Rectal smooth muscle tissue (tissue), 1 donor: ENCODE data around the gene ZNF570.

ENCODE experiments used
- H3K27ac ChIP-seq: one replicate; pipeline ENCODE4 v1.7.0; 2013; ENCODE audit warnings: low read depth, low read length, inconsistent platforms
- H3K27me3 ChIP-seq: one replicate; pipeline ENCODE4 v1.7.0; 2013; ENCODE audit warnings: low read length; ENCODE audit not compliant: control insufficient read depth, insufficient read depth
- H3K36me3 ChIP-seq: one replicate; pipeline ENCODE4 v1.7.0; 2013; ENCODE audit warnings: low read length; ENCODE audit not compliant: control insufficient read depth, insufficient read depth
- H3K4me1 ChIP-seq: one replicate; pipeline ENCODE4 v1.7.0; 2013; ENCODE audit warnings: low read length; ENCODE audit not compliant: control insufficient read depth, insufficient read depth
- H3K4me3 ChIP-seq: one replicate; pipeline ENCODE4 v1.7.0; 2013; ENCODE audit warnings: low read length
- H3K9ac ChIP-seq: one replicate; pipeline ENCODE4 v1.7.0; 2013; ENCODE audit warnings: low read length

The ZNF570 gene

GRCh38 chr19:37506387-37507166 lies 37.4 kb downstream of the ZNF570 start, which contains the start of gene ZNF793:
ZNF793 (plus strand) TSS chr19:37506939; CDS start chr19:37523440, 16,501 bp downstream.
- Histone ChIP-seq H3K36me3 (no peaks in the 10 kb centered on the region), H3K4me3 (peak within 1 kb of the TSS; percentile 96), H3K9ac (peak within 1 kb of the TSS; percentile 77), H3K27ac (peak within 1 kb of the TSS; percentile 98), H3K4me1 (peaks cover 6% of the 10 kb centered on the region), H3K27me3 (no peaks in the 10 kb centered on the region)

- H3K9ac ChIP-seq: peak overlapping the region; percentile 77
- no peaks in the 10 kb centered on the region for H3K27me3 ChIP-seq
- H3K4me1 ChIP-seq: peaks cover 6% of the 10 kb centered on the region
- peak overlapping the region; percentile 96 for H3K4me3 ChIP-seq
- H3K27ac ChIP-seq: peak overlapping the region; percentile 98
- peaks cover 3% of the 10 kb centered on the region for H3K36me3 ChIP-seq
These were observed 38.0 kb downstream of the ZNF570 start for GRCh38 chr19:37507167-37507464.

GRCh38 chr19:37511186-37511585 lies 42.0 kb downstream of the ZNF570 start:
- H3K4me3 ChIP-seq: no peak overlapping the region
- no peak overlapping the region for H3K9ac ChIP-seq
- peaks cover 3% of the 10 kb centered on the region for H3K36me3 ChIP-seq
- peaks cover 6% of the 10 kb centered on the region for H3K4me1 ChIP-seq
- no peak overlapping the region for H3K27ac ChIP-seq
- H3K27me3 ChIP-seq: no peaks in the 10 kb centered on the region

- Histone ChIP-seq H3K27ac (no peak overlapping the region), H3K9ac (no peak overlapping the region), H3K4me3 (no peak overlapping the region), H3K4me1 (peaks cover 6% of the 10 kb centered on the region), H3K36me3 (peaks cover 3% of the 10 kb centered on the region), H3K27me3 (no peaks in the 10 kb centered on the region)
These were observed 42.7 kb downstream of the ZNF570 start for GRCh38 chr19:37511821-37512220.

GRCh38 chr19:37513397-37513796 lies 44.2 kb downstream of the ZNF570 start:
- H3K4me1 ChIP-seq: no peaks in the 10 kb centered on the region
- H3K27ac ChIP-seq: no peak overlapping the region
- H3K27me3 ChIP-seq: no peaks in the 10 kb centered on the region
- no peak overlapping the region for H3K9ac ChIP-seq
- no peak overlapping the region for H3K4me3 ChIP-seq
- H3K36me3 ChIP-seq: peaks cover 6% of the 10 kb centered on the region

GRCh38 chr19:37519890-37520289 lies 50.7 kb downstream of the ZNF570 start:
- no peak overlapping the region for H3K9ac ChIP-seq
- H3K4me3 ChIP-seq: no peak overlapping the region
- peaks cover 8% of the 10 kb centered on the region for H3K36me3 ChIP-seq
- no peak overlapping the region for H3K27ac ChIP-seq
- no peaks in the 10 kb centered on the region for H3K4me1 ChIP-seq
- H3K27me3 ChIP-seq: no peaks in the 10 kb centered on the region

- Histone ChIP-seq H3K27ac (no peak overlapping the region), H3K9ac (no peak overlapping the region), H3K27me3 (no peaks in the 10 kb centered on the region), H3K36me3 (peaks cover 41% of the 10 kb centered on the region), H3K4me3 (no peak overlapping the region), H3K4me1 (no peaks in the 10 kb centered on the region)
These were observed 68.3 kb downstream of the ZNF570 start for GRCh38 chr19:37537391-37537947.
